Uterus (tissue), 2 donors: Measurements from ENCODE around the gene HCFC2.

ENCODE experiments used
- POLR2A ChIP-seq, 2 donors: fragments of 450-650 bp; IDR thresholded peaks; one replicate each; pipeline ENCODE4 v1.6.1; 2016; ENCODE audit warnings: antibody characterized with exemption in 2 of 2, mild to moderate bottlenecking in 1 of 2, moderate library complexity in 1 of 2
- TF ChIP-seq, protein P1 (sequence below), 4 experiments: fragments of 200-600 bp in 2 of 4; fragments of 450-650 bp in 2 of 4; sonication (generic) in 2 of 4; IDR thresholded peaks; one replicate each; pipeline ENCODE4 v1.5.1; 2016 to 2019; ENCODE audit warnings: antibody characterized with exemption in 4 of 4, mild to moderate bottlenecking in 2 of 4, moderate library complexity in 1 of 4

DNA sequence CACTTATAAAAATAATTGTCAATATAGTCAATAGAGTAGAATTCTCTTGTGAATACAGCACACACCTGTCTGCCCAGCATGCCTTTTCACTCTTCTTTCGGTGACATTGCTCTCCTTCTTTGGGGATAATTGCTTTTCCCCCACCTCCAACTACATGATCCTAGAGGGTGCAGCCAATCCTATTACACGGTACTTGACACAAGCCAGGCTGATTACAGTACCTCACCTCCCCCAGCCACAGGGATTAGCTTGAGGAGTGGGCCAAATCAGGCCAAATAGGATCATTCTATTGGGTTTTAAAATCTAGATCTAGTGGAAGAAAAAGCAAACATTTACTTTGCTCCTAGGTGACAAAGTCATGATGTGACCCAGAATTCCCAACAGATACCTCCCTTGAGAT lies 90.5 kb downstream of the HCFC2 start:
- TF ChIP-seq, protein P1, sequence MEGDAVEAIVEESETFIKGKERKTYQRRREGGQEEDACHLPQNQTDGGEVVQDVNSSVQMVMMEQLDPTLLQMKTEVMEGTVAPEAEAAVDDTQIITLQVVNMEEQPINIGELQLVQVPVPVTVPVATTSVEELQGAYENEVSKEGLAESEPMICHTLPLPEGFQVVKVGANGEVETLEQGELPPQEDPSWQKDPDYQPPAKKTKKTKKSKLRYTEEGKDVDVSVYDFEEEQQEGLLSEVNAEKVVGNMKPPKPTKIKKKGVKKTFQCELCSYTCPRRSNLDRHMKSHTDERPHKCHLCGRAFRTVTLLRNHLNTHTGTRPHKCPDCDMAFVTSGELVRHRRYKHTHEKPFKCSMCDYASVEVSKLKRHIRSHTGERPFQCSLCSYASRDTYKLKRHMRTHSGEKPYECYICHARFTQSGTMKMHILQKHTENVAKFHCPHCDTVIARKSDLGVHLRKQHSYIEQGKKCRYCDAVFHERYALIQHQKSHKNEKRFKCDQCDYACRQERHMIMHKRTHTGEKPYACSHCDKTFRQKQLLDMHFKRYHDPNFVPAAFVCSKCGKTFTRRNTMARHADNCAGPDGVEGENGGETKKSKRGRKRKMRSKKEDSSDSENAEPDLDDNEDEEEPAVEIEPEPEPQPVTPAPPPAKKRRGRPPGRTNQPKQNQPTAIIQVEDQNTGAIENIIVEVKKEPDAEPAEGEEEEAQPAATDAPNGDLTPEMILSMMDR (IDR thresholded peaks at IDR 0.05), result no peak
- TF ChIP-seq POLR2A (IDR thresholded peaks at IDR 0.05), result no peak
